Measurements from ENCODE around the gene KCNN1. TPM values are rescaled to one million over a fixed set of nuclear protein-coding genes. Genes with fewer than 3 reads are reported as not detected.

The KCNN1 gene
- total RNA-seq, 4 donors from 2014 or later: not detected

DNA sequence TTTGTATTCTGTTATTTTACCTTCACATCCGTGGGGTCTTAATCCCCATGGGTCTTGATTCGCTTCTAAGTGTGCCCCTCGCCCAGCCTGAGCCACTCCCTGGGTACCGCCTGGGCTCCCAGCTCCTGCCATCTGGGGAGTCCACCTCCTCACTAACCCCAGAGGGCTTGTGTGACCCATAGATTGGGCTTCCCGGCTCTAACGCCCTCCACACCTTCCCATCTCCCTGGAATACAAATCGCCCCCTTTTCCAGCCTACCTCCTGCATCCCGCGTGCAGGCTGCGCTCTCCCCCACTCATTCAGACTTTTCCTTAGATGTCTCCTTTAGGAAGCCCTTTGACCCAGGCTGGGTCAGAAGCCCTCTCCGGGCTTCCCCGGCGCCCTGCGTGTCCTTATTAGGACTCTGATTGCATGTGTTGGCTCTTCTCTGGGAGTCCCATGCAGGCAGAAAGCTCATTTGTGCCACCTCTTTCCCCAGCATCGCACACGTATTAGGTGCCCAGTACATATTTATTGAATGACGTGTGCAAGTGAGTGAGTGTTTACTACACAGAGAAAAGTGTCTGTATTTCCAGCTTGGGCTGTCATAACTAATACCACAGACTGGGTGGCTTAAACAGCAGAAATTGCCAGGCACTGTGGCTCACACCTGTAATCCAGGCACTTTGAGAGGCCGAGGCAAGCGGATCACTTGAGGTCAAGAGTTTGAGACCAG lies 33.3 kb upstream of the KCNN1 start:
- no peaks in the 10 kb centered on the region for H3K27me3 ChIP-seq
- H3K36me3 ChIP-seq: peaks cover 0 to 11% of the 10 kb centered on the region in 2 donors
- H3K4me3 ChIP-seq: peak overlapping the region; percentile 73 to 96 (median 88)
- H3K4me1 ChIP-seq: peaks cover 9 to 25% of the 10 kb centered on the region in 2 donors
- peak; percentile 26 to 27 for ATAC-seq
- TF ChIP-seq, protein P1, sequence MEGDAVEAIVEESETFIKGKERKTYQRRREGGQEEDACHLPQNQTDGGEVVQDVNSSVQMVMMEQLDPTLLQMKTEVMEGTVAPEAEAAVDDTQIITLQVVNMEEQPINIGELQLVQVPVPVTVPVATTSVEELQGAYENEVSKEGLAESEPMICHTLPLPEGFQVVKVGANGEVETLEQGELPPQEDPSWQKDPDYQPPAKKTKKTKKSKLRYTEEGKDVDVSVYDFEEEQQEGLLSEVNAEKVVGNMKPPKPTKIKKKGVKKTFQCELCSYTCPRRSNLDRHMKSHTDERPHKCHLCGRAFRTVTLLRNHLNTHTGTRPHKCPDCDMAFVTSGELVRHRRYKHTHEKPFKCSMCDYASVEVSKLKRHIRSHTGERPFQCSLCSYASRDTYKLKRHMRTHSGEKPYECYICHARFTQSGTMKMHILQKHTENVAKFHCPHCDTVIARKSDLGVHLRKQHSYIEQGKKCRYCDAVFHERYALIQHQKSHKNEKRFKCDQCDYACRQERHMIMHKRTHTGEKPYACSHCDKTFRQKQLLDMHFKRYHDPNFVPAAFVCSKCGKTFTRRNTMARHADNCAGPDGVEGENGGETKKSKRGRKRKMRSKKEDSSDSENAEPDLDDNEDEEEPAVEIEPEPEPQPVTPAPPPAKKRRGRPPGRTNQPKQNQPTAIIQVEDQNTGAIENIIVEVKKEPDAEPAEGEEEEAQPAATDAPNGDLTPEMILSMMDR (IDR thresholded peaks at IDR 0.05 in 4 of 5, conservative IDR thresholded peaks at IDR 0.05 in 1 of 5): no peak
- no peak for TF ChIP-seq POLR2A (IDR thresholded peaks at IDR 0.05)
- in situ Hi-C loops (cut with MboI; ENCODE audit: low sequenced_read_pairs in 4 of 4): loop anchor here in 3 of 4 donors (5.0 to 25.0 kb wide), 3 partner anchors 71 to 129 kb away; no protein-coding TSS in a partner anchor
- peak overlapping the region; percentile 88 to 94 (median 90) for H3K27ac ChIP-seq
- no peak for DNase-seq
- intact Hi-C loops (cut with DNase I; ENCODE audit: low total_unique reads): loop anchor here (10.0 kb wide), 1 partner anchor 719 kb away; the partner anchor contains the start of gene USE1
- no peaks in the 10 kb centered on the region for H3K9me3 ChIP-seq

DNA sequence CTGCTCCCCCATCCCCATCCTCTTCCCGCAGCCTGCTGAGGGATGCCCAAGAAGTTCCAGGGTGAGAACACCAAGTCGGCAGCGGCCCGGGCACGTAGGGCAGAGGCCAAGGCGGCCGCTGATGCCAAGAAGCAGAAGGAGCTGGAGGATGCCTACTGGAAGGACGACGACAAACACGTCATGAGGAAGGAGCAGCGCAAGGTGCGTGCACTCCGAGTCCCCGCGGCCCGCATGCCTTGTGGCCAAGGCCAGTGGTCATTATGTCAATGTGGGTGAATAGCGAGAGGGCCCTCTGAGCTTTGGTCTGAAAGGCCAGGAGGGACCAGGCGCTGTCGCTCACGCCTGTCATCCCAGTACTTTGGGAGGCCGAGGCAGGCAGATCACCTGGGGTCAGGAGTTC lies 30.5 kb upstream of the KCNN1 start:
- Histone ChIP-seq H3K4me1 (peaks cover 9 to 25% of the 10 kb centered on the region in 2 donors), H3K9me3 (no peaks in the 10 kb centered on the region), H3K27me3 (no peaks in the 10 kb centered on the region), H3K27ac (no peak overlapping the region), H3K4me3 (no peak overlapping the region), H3K36me3 (peaks cover 0 to 30% of the 10 kb centered on the region in 2 donors)
- no peak for ATAC-seq
- intact Hi-C loops (cut with DNase I; ENCODE audit: low total_unique reads): loop anchor here (10.0 kb wide), 1 partner anchor 722 kb away; the partner anchor contains the start of gene USE1
- DNase-seq: no peak
- in situ Hi-C loops (cut with MboI; ENCODE audit: low sequenced_read_pairs in 4 of 4): loop anchor here (5.0 to 25.0 kb wide), 4 partner anchors 56 to 131 kb away; no protein-coding TSS in a partner anchor
- no peak for TF ChIP-seq POLR2A (IDR thresholded peaks at IDR 0.05)
- TF ChIP-seq, protein P1 (IDR thresholded peaks at IDR 0.05 in 4 of 5, conservative IDR thresholded peaks at IDR 0.05 in 1 of 5): no peak

DNA sequence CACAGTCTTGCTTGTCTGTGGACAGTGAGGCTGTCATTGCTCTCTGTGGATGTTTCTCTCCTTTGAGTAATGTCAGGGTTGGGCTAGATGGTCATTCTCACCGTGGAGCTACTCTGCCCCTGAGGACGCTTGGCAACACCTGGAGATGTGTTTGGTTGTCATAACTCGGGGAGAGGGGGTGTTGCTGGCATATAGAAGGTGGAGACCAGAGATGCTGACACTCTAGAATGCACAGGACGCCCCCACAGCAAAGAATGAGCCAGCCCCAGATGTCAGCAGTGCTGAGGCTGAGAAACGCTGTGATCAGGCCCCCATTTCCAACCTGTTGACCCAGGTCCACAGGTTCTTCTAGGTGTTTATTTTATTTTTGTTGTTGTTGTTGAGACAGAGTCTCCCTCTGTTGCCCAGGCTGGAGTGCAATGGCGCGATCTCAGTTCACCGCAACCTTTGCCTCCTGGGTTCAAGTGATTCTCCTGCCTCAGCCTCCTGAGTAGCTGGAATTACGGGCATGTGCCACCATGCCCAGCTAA lies 29.5 kb upstream of the KCNN1 start:
- H3K9me3 ChIP-seq: no peaks in the 10 kb centered on the region
- TF ChIP-seq POLR2A (IDR thresholded peaks at IDR 0.05): no peak
- TF ChIP-seq, protein P1 (IDR thresholded peaks at IDR 0.05 in 4 of 5, conservative IDR thresholded peaks at IDR 0.05 in 1 of 5): no peak
- H3K27ac ChIP-seq: no peak overlapping the region
- peaks cover 0 to 34% of the 10 kb centered on the region in 2 donors for H3K36me3 ChIP-seq
- H3K4me3 ChIP-seq: no peak overlapping the region
- no peaks in the 10 kb centered on the region for H3K27me3 ChIP-seq
- in situ Hi-C loops (cut with MboI; ENCODE audit: low sequenced_read_pairs in 4 of 4) (loop anchor here (5.0 to 25.0 kb wide), 4 partner anchors 55 to 130 kb away; no protein-coding TSS in a partner anchor), intact Hi-C loops (cut with DNase I; ENCODE audit: low total_unique reads) (loop anchor here (10.0 kb wide), 1 partner anchor 723 kb away; the partner anchor contains the start of gene USE1)
- ATAC-seq (no peak), DNase-seq (no peak)
- peaks cover 9 to 18% of the 10 kb centered on the region in 2 donors for H3K4me1 ChIP-seq

DNA sequence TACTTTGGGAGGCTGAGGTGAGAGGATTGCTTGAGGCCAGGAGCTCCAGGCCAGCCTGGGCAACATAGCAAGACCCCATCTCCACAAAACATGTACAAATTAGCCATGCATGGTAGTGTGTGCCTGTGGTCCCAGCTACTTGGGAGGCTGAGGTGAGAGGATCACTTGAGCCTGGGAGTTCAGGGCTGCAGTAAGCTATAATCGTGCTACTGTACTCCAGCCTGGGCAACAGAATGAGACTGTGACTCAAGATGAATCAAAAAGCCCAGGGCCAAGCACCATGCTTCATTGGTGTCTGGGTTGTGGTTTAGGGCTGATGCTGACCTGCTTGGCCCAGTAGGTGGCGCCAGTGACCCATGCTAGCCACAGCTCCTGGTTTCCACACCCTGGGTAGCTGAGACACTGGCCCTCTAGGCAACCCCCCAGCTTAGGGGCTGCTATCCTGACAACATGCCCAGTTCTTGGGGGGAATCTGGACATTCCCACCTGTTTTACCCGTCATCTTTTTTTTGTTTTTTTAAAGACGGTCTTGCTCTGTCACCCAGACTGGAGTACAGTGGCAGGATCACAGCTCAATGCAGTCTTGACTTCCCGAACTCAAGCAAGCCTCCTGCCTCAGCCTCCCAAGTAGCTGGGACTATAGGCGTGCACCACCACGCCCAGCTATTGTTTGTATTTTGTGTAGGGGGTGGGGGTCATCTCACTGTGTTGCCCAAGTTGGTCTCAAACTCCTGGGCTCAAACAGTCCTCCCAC lies 28.6 kb upstream of the KCNN1 start:
- intact Hi-C loops (cut with DNase I; ENCODE audit: low total_unique reads): loop anchor here (1.0 to 10.0 kb wide), 3 partner anchors 59 to 723 kb away; partner anchors contain the start of gene USE1
- in situ Hi-C loops (cut with MboI; ENCODE audit: low sequenced_read_pairs in 4 of 4): loop anchor here (5.0 to 25.0 kb wide), 4 partner anchors 54 to 129 kb away; no protein-coding TSS in a partner anchor

More for the DNA sequence above, 28.6 kb upstream of the KCNN1 start:
- DNase-seq: peak; percentile 42 to 65
- Histone ChIP-seq H3K36me3 (peaks cover 0 to 39% of the 10 kb centered on the region in 2 donors), H3K27ac (no peak overlapping the region), H3K9me3 (no peaks in the 10 kb centered on the region), H3K4me1 (peaks cover 9 to 16% of the 10 kb centered on the region in 2 donors), H3K27me3 (no peaks in the 10 kb centered on the region), H3K4me3 (no peak overlapping the region)
- ATAC-seq: peak; percentile 72 to 80
- TF ChIP-seq, protein P1 (IDR thresholded peaks at IDR 0.05 in 4 of 5, conservative IDR thresholded peaks at IDR 0.05 in 1 of 5): peak; percentile 84 to 94 (median 92)
- no peak for TF ChIP-seq POLR2A (IDR thresholded peaks at IDR 0.05)
